Measurements from ENCODE around the gene ARAP1. TPM values are rescaled to one million over a fixed set of nuclear protein-coding genes. Genes with fewer than 3 reads are reported as not detected.
A peak's percentile ranks its signal among the peaks of the same experiment; 100 is the strongest.

The ARAP1 gene
- total RNA-seq, 2 experiments from 2014 or later = 77.7 to 91.5 TPM

DNA sequence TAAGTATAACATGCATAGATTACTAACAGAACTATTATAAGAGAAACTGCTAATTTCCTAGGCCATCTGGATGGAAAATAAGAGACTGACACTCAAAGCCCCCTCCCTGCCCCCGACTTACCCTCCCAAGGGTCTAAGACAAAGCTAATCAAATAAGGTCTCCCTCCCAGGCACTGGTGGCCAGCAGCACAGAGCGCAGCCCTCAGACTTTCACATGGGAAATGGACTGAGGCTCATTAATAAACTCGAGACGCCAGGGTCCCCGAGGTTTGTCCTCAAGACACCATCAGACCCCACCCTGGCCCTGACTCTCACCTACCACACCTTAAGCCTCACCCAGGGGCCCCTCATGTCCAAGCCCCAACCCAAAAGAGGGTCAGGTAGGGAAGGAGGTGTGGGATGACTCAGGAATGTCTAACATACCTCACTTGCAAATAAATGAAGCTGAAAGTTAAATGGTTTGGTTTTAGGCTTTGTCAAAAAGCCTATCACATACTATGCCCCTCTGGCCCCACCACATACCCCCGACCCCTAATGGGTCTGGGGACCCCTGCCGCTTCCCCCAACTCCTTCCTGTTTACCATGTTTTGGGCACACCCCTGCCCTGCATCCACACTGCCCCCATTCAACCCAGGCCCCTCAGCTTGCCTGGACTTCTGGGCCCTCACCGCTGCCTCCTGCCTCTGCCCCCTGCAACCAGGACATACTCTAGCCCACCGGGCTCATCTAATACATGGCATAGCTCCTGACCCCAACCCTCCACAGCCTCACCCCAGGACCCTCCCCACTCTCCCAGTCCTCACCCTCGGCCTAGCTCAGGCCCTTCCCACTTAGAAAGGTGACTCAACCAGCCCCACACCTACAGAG lies 11.4 kb downstream of the ARAP1 start:
- ChIA-PET CTCF (interaction anchor here (1.2 to 2.3 kb wide), 2 partner anchors 16 to 73 kb away, joined by 3 to 6 read pairs; no protein-coding TSS in a partner anchor), POLR2A (interaction anchor here (1.0 to 2.3 kb wide), 7 partner anchors 10 to 75 kb away, joined by 3 to 6 read pairs (median 5); partner anchors contain the start of gene ARAP1)
- no peaks in the 10 kb centered on the region for H3K27me3 Mint-ChIP-seq
- no peaks in the 10 kb centered on the region for H3K9me3 Mint-ChIP-seq
- intact Hi-C loops (cut with micrococcal nuclease) = no loop called here
- ATAC-seq = no peak
- no peak overlapping the region for H3K4me3 Mint-ChIP-seq
- no peaks in the 10 kb centered on the region for H3K36me3 Mint-ChIP-seq (ENCODE audit: low read depth)
- TF ChIP-seq, protein P1, sequence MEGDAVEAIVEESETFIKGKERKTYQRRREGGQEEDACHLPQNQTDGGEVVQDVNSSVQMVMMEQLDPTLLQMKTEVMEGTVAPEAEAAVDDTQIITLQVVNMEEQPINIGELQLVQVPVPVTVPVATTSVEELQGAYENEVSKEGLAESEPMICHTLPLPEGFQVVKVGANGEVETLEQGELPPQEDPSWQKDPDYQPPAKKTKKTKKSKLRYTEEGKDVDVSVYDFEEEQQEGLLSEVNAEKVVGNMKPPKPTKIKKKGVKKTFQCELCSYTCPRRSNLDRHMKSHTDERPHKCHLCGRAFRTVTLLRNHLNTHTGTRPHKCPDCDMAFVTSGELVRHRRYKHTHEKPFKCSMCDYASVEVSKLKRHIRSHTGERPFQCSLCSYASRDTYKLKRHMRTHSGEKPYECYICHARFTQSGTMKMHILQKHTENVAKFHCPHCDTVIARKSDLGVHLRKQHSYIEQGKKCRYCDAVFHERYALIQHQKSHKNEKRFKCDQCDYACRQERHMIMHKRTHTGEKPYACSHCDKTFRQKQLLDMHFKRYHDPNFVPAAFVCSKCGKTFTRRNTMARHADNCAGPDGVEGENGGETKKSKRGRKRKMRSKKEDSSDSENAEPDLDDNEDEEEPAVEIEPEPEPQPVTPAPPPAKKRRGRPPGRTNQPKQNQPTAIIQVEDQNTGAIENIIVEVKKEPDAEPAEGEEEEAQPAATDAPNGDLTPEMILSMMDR (IDR thresholded peaks at IDR 0.05) = no peak
- H3K27ac Mint-ChIP-seq = peak overlapping the region; percentile 77
- H3K4me1 Mint-ChIP-seq (ENCODE audit: low read depth) = peaks cover 74% of the 10 kb centered on the region
- no peak for DNase-seq

DNA sequence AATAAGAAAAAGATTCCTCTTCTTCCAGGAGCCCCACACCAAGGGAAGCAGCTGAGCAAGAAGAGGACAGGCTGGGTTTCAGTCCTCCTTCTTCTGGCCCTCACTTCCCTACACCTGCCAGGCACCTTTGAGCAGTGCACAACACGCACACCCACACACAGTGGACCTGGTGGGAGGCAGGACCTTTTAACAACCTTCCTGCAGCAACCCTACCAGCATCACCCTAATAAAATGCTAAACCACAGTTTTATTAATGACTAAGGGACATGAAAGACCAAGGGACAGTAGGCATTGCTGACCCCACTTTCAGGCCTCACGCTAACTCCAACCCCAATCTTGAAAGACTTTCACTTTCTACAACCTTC lies 12.2 kb downstream of the ARAP1 start:
- intact Hi-C loops (cut with micrococcal nuclease) = no loop called here
- peak overlapping the region; percentile 77 for H3K27ac Mint-ChIP-seq
- TF ChIP-seq, protein P1 (IDR thresholded peaks at IDR 0.05) = no peak
- no peak for ATAC-seq
- H3K4me3 Mint-ChIP-seq = no peak overlapping the region
- H3K4me1 Mint-ChIP-seq (ENCODE audit: low read depth) = peaks cover 78% of the 10 kb centered on the region
- no peaks in the 10 kb centered on the region for H3K9me3 Mint-ChIP-seq
- CTCF ChIA-PET = interaction anchor here (1.2 to 2.3 kb wide), 2 partner anchors 15 to 73 kb away, joined by 3 to 6 read pairs; no protein-coding TSS in a partner anchor
- peak; percentile 21 for DNase-seq
- no peaks in the 10 kb centered on the region for H3K27me3 Mint-ChIP-seq
- POLR2A ChIA-PET = interaction anchor here (1.1 to 2.3 kb wide), 6 partner anchors 11 to 73 kb away, joined by 3 to 6 read pairs (median 5); partner anchors contain the start of gene ARAP1
- no peaks in the 10 kb centered on the region for H3K36me3 Mint-ChIP-seq (ENCODE audit: low read depth)

DNA sequence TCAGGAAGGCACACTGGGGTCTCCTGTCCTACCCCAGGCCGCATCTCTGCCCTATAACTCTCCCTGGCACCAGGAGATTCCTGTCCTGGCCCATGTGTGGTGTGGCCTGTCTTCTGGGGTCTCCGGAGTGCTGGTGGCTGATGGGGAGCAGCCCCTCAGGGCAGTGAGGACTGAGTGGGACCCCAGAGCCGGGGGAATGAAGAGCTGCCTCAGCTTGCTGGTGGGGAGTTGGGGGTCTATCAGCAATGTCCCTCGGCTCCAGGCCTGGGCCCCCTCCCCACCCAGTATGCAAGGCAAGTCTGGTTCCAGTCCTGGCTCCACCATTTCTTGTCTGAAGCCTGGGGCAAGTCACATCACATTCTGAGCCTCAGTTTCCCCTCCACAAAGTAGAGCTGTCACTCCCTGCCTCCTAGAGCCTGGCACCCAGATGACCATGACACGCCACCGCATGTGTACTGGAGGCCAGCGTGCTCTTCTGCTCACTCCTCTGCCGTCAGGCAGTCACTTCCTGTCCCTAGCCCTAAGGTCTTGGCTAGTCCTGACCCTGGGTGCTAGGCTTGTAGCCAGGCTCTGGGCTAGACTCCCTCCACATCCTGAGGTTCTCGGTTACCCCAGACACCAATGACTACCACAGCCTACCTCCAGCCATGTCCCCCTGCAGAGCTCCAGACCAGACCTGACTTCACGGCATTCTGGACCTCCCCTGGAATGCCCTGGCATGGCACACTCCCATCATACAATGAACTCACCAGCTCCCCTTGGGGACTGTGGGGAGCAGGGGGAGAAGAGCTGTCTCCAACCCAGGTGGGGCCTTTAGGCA lies 12.8 kb downstream of the ARAP1 start:
- TF ChIP-seq, protein P1 (IDR thresholded peaks at IDR 0.05) = no peak
- ChIA-PET POLR2A (interaction anchor here (0.7 to 2.3 kb wide), 7 partner anchors 11 to 75 kb away, joined by 3 to 6 read pairs (median 4); partner anchors contain the start of gene ARAP1), CTCF (interaction anchor here (1.2 to 2.3 kb wide), 2 partner anchors 14 to 74 kb away, joined by 3 to 6 read pairs; no protein-coding TSS in a partner anchor)
- Mint-ChIP-seq H3K9me3 (no peaks in the 10 kb centered on the region), H3K27ac (peak overlapping the region; percentile 77), H3K4me3 (no peak overlapping the region), H3K4me1 (ENCODE audit: low read depth) (peaks cover 75% of the 10 kb centered on the region), H3K36me3 (ENCODE audit: low read depth) (no peaks in the 10 kb centered on the region), H3K27me3 (no peaks in the 10 kb centered on the region)
- ATAC-seq = no peak
- intact Hi-C loops (cut with micrococcal nuclease) = no loop called here
- DNase-seq = no peak

DNA sequence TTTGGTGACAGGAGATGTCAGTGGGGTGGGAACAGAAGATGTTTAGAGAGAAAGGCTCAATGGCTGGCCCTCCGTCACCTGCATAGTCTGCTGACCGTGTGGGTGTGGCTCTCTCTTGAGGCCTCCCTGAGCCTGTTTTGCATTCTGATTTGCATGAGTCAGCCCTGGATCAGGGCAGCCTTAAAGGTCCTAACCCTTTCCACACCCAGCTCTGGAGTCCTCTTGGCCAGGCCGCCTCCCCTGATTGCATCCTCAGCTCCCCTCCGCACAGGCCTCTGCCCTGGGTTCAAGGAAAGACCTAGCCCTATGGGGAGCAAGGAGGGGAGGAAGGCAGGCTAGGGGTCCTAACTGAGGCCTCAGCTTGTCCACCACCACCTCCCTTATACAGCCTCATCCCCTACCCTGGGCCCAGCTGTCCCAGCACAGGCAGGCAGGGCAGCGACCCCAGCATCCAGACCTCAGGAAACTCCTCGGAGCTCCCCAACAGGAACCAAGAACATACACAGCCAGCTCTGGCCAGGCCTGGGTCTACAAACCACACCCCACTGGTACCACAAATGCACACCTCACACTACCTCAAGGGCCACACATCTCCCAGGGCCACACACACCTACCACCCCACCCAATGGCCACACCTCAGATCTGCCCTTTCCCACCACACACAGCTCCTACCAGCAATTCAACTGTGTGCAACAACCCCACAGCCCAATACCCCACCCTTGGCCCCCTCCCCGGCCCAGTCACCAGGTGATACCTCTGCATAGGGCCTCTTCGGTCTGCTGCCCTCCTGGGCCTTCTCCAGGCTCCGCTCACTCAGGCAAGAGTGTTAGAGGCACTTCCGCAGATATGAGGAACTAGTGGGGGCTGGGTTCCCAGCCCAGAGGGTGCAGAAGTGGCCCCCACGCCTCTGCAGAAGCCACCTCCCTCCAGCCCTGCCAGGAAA lies 13.7 kb downstream of the ARAP1 start:
- Mint-ChIP-seq H3K4me3 (peak overlapping the region; percentile 41), H3K27ac (peak overlapping the region; percentile 98), H3K27me3 (no peaks in the 10 kb centered on the region), H3K9me3 (no peaks in the 10 kb centered on the region), H3K4me1 (ENCODE audit: low read depth) (peaks cover 67% of the 10 kb centered on the region), H3K36me3 (ENCODE audit: low read depth) (no peaks in the 10 kb centered on the region)
- ChIA-PET POLR2A (interaction anchor here (0.5 to 1.5 kb wide), 5 partner anchors 8 to 76 kb away, joined by 3 to 4 read pairs (median 3); no protein-coding TSS in a partner anchor), CTCF (interaction anchor here (1.2 to 6.0 kb wide), 4 partner anchors 11 to 75 kb away, joined by 3 to 33 read pairs (median 5); partner anchors contain the start of gene STARD10)
- DNase-seq = peak; percentile 32
- intact Hi-C loops (cut with micrococcal nuclease) = no loop called here
- TF ChIP-seq, protein P1 (IDR thresholded peaks at IDR 0.05) = no peak
- no peak for ATAC-seq

Data from activated CD8-positive, alpha-beta T cell treated with anti-CD3 and anti-CD28 coated beads for 36 hours (primary cell).